MCF 10A (cell line): ENCODE measurements around the gene NRG3. TPM values are rescaled to one million over a fixed set of nuclear protein-coding genes. Genes with fewer than 3 reads are reported as not detected.

ENCODE experiments used
- BruUV-seq: library from RNA; stranded (reverse); fragments of 400-500 nt; replicated peaks from 2 replicates; lab custom pipeline; 2021; lab: Mats Ljungman, UMichigan
- CTCF ChIA-PET: fragments of 300-600 bp; sonication (Branson Sonifier 250); formaldehyde crosslinking; extraction: SDS; loops from one replicate; lab custom pipeline; 2021; ENCODE audit warnings: antibody characterized with exemption, inconsistent platforms; lab: Yijun Ruan, JAX
- POLR2A ChIA-PET: fragments of 300-600, 350-650 bp; sonication (Branson Sonifier 250); formaldehyde crosslinking; extraction: SDS; loops from one replicate; lab custom pipeline; 2020; ENCODE audit warnings: antibody characterized with exemption, inconsistent platforms; lab: Yijun Ruan, JAX
- DNase-seq: peaks from one replicate; pipeline ENCODE4 v3.0.0-alpha.2; 2018; ENCODE audit not compliant: unreplicated experiment
- H3K27ac Mint-ChIP-seq: one replicate; pipeline ENCODE4 v1.8.0; 2022; ENCODE audit warnings: mild to moderate bottlenecking, low read depth, mixed read lengths; ENCODE audit not compliant: unreplicated experiment
- H3K27me3 Mint-ChIP-seq: one replicate; pipeline ENCODE4 v1.8.0; 2022; ENCODE audit warnings: mixed read lengths; ENCODE audit not compliant: insufficient read depth, unreplicated experiment
- H3K36me3 Mint-ChIP-seq: one replicate; pipeline ENCODE4 v1.8.0; 2022; ENCODE audit warnings: mild to moderate bottlenecking, moderate library complexity, mixed read lengths; ENCODE audit not compliant: insufficient read depth, unreplicated experiment
- H3K4me1 Mint-ChIP-seq: one replicate; pipeline ENCODE4 v1.8.0; 2022; ENCODE audit warnings: mixed read lengths; ENCODE audit not compliant: insufficient read depth, unreplicated experiment
- H3K4me3 Mint-ChIP-seq: one replicate; pipeline ENCODE4 v1.8.0; 2022; ENCODE audit warnings: mild to moderate bottlenecking, moderate library complexity, mixed read lengths; ENCODE audit not compliant: unreplicated experiment
- H3K9me3 Mint-ChIP-seq: one replicate; pipeline ENCODE4 v1.8.0; 2022; ENCODE audit warnings: mixed read lengths; ENCODE audit not compliant: unreplicated experiment
- CTCF ChIP-seq: fragments of 200-600 bp; IDR thresholded peaks from one replicate; pipeline ENCODE4 v1.8.0; 2022; ENCODE audit warnings: antibody characterized with exemption, mild to moderate bottlenecking; ENCODE audit not compliant: unreplicated experiment
- intact Hi-C: fragments of 100-400 bp; cut with micrococcal nuclease; formaldehyde crosslinking; loops from 2 replicates; pipeline ENCODE4 v1.14.1; 2022
- total RNA-seq: library from RNA; stranded (reverse); gene quantifications from 2 replicates; pipeline ENCODE4 v1.2.3, GENCODE V29; 2022

The NRG3 gene
- total RNA-seq, 1 experiment from 2014 or later = not detected

- DNase-seq = no peak
- no peaks in the 10 kb centered on the region for H3K27me3 Mint-ChIP-seq
- intact Hi-C loops = no loop called here
- peaks cover 16% of the 10 kb centered on the region for H3K4me1 Mint-ChIP-seq
- BruUV-seq = no TSS peak
- CTCF ChIA-PET = interaction anchor here (0.6 kb wide), 1 partner anchor 59 kb away, joined by 3 read pairs; no protein-coding TSS in a partner anchor
- no peaks in the 10 kb centered on the region for H3K9me3 Mint-ChIP-seq
- H3K4me3 Mint-ChIP-seq = no peak overlapping the region
- H3K36me3 Mint-ChIP-seq = no peaks in the 10 kb centered on the region
- POLR2A ChIA-PET = no interaction called here
- H3K27ac Mint-ChIP-seq = no peak overlapping the region
- TF ChIP-seq CTCF = no peak
Measured at GRCh38 chr10:82208726-82209125, 333.7 kb downstream of the NRG3 start.

- no peak for TF ChIP-seq CTCF
- intact Hi-C loops = loop anchor here (10.0 kb wide), 1 partner anchor 584 kb away; no protein-coding TSS in a partner anchor
Measured at GRCh38 chr10:82210331-82210730, 335.3 kb downstream of the NRG3 start.

GRCh38 chr10:82211346-82211745, 336.4 kb downstream of the NRG3 start:
- intact Hi-C loops = loop anchor here (10.0 kb wide), 1 partner anchor 583 kb away; no protein-coding TSS in a partner anchor
- ChIA-PET CTCF (no interaction called here), POLR2A (interaction anchor here (0.6 to 0.8 kb wide), 2 partner anchors 26 to 748 kb away, joined by 3 read pairs; no protein-coding TSS in a partner anchor)
- no peaks in the 10 kb centered on the region for H3K9me3 Mint-ChIP-seq
- no peak overlapping the region for H3K27ac Mint-ChIP-seq
- no peaks in the 10 kb centered on the region for H3K36me3 Mint-ChIP-seq
- H3K4me3 Mint-ChIP-seq = no peak overlapping the region
- no peak for DNase-seq
- no peak for TF ChIP-seq CTCF
- peaks cover 16% of the 10 kb centered on the region for H3K4me1 Mint-ChIP-seq
- no TSS peak for BruUV-seq
- H3K27me3 Mint-ChIP-seq = no peaks in the 10 kb centered on the region

More at GRCh38 chr10:82210331-82210730, 335.3 kb downstream of the NRG3 start:
- no peaks in the 10 kb centered on the region for H3K9me3 Mint-ChIP-seq
- ChIA-PET POLR2A (no interaction called here), CTCF (no interaction called here)
- no peaks in the 10 kb centered on the region for H3K36me3 Mint-ChIP-seq
- DNase-seq = no peak
- H3K27ac Mint-ChIP-seq = no peak overlapping the region
- H3K4me1 Mint-ChIP-seq = peaks cover 16% of the 10 kb centered on the region
- no peak overlapping the region for H3K4me3 Mint-ChIP-seq
- no peaks in the 10 kb centered on the region for H3K27me3 Mint-ChIP-seq
- no TSS peak for BruUV-seq

GRCh38 chr10:82212753-82213152, 337.8 kb downstream of the NRG3 start:
- Mint-ChIP-seq H3K27me3 (no peaks in the 10 kb centered on the region), H3K9me3 (no peaks in the 10 kb centered on the region), H3K4me3 (no peak overlapping the region), H3K36me3 (no peaks in the 10 kb centered on the region), H3K27ac (no peak overlapping the region), H3K4me1 (peaks cover 7% of the 10 kb centered on the region)
- TF ChIP-seq CTCF = no peak
- BruUV-seq = no TSS peak
- intact Hi-C loops = loop anchor here (10.0 kb wide), 1 partner anchor 582 kb away; no protein-coding TSS in a partner anchor
- CTCF ChIA-PET = no interaction called here
- DNase-seq = no peak
- POLR2A ChIA-PET = no interaction called here
